Mesenchymal stem cell (in vitro differentiated cells and primary cell): Measurements from ENCODE around the gene TTC22.

Source experiments
- DNase-seq: peaks from one replicate; pipeline ENCODE4 v3.0.0-alpha.2; 2013
- H2AFZ ChIP-seq: one replicate; pipeline ENCODE4 v1.6.1; 2013; ENCODE audit warnings: low read depth, mild to moderate bottlenecking, control low read depth, inconsistent platforms, low read length, moderate library complexity
- H2AK5ac ChIP-seq: 2 replicates; pipeline ENCODE4 v1.6.1; 2013; ENCODE audit warnings: low read length, moderate library complexity, mild to moderate bottlenecking, inconsistent platforms; ENCODE audit not compliant: severe bottlenecking
- H2BK120ac ChIP-seq: one replicate; pipeline ENCODE4 v1.6.1; 2013; ENCODE audit warnings: low read depth, mild to moderate bottlenecking, inconsistent platforms, low read length, moderate library complexity
- H2BK12ac ChIP-seq, 2 experiments: one replicate each; pipeline ENCODE4 v1.6.1; 2013; ENCODE audit warnings: inconsistent platforms in 2 of 2, low read length in 2 of 2, mild to moderate bottlenecking in 2 of 2, moderate library complexity in 2 of 2, control low read depth in 1 of 2
- H2BK15ac ChIP-seq: one replicate; pipeline ENCODE4 v1.6.1; 2013; ENCODE audit warnings: mild to moderate bottlenecking, low read depth, inconsistent platforms; ENCODE audit not compliant: poor library complexity, severe bottlenecking
- H2BK5ac ChIP-seq: 2 replicates; pipeline ENCODE4 v1.6.1; 2013; ENCODE audit warnings: low read depth, mild to moderate bottlenecking, low read length, control low read depth, inconsistent platforms; ENCODE audit not compliant: poor library complexity, severe bottlenecking
- H3K14ac ChIP-seq, 2 experiments: one replicate each; pipeline ENCODE4 v1.6.1; 2013; ENCODE audit warnings: inconsistent platforms in 2 of 2, low read length in 2 of 2, control low read depth in 1 of 2, mild to moderate bottlenecking in 1 of 2, moderate library complexity in 1 of 2
- H3K18ac ChIP-seq, 2 experiments: one replicate each; pipeline ENCODE4 v1.6.1; 2013; ENCODE audit warnings: inconsistent platforms in 2 of 2, low read length in 2 of 2, control low read depth in 1 of 2, low read depth in 1 of 2, mild to moderate bottlenecking in 1 of 2
- H3K23ac ChIP-seq, 2 experiments: one replicate each; pipeline ENCODE4 v1.6.1; 2013; ENCODE audit warnings: inconsistent platforms in 2 of 2, low read length in 2 of 2, mild to moderate bottlenecking in 2 of 2, moderate library complexity in 2 of 2, control low read depth in 1 of 2
- H3K27ac ChIP-seq: 2 replicates; pipeline ENCODE4 v1.5.1; 2013; ENCODE audit warnings: mild to moderate bottlenecking, moderate library complexity, low read length, control low read depth, inconsistent platforms; ENCODE audit not compliant: poor library complexity, severe bottlenecking
- H3K27me3 ChIP-seq, 2 experiments: 2 replicates each; pipeline versions ENCODE4 v1.6.1 to v1.7.0; 2013; ENCODE audit warnings: low read length in 2 of 2, mild to moderate bottlenecking in 2 of 2, moderate library complexity in 2 of 2, control low read depth in 1 of 2, inconsistent platforms in 1 of 2; ENCODE audit not compliant: control insufficient read depth in 1 of 2, insufficient read depth in 1 of 2
- H3K36me3 ChIP-seq, 2 experiments: 2 replicates each; pipeline versions ENCODE4 v1.6.1 to v1.7.0; 2013; ENCODE audit warnings: low read length in 2 of 2, control low read depth in 1 of 2, inconsistent platforms in 1 of 2, low read depth in 1 of 2, mild to moderate bottlenecking in 1 of 2; ENCODE audit not compliant: insufficient read depth in 2 of 2, control insufficient read depth in 1 of 2
- H3K4ac ChIP-seq, 2 experiments: one replicate each; pipeline ENCODE4 v1.6.1; 2013; ENCODE audit warnings: inconsistent platforms in 2 of 2, low read length in 2 of 2, mild to moderate bottlenecking in 2 of 2, moderate library complexity in 2 of 2, control low read depth in 1 of 2, low read depth in 1 of 2
- H3K4me1 ChIP-seq: 2 replicates; pipeline ENCODE4 v1.6.1; 2013; ENCODE audit warnings: low read depth, low read length, control low read depth; ENCODE audit not compliant: control insufficient read depth, insufficient read depth
- H3K4me2 ChIP-seq: 2 replicates; pipeline ENCODE4 v1.6.1; 2013; ENCODE audit warnings: low read length, mild to moderate bottlenecking, inconsistent platforms; ENCODE audit not compliant: poor library complexity, severe bottlenecking
- H3K4me3 ChIP-seq, 2 experiments: 2 replicates each; pipeline versions ENCODE4 v1.5.1 to v1.7.0; 2013; ENCODE audit warnings: low read length in 2 of 2, mild to moderate bottlenecking in 2 of 2, control low read depth in 1 of 2, low read depth in 1 of 2; ENCODE audit not compliant: insufficient read depth in 1 of 2
- H3K79me1 ChIP-seq: replicated peaks from 2 replicates; pipeline ENCODE4 v1.6.1; 2013; ENCODE audit warnings: mild to moderate bottlenecking, control low read depth, low read length, inconsistent platforms; ENCODE audit not compliant: poor library complexity, severe bottlenecking
- H3K9ac ChIP-seq: 2 replicates; pipeline ENCODE4 v1.7.0; 2013; ENCODE audit warnings: mild to moderate bottlenecking, low read length, moderate library complexity
- H3K9me3 ChIP-seq: 2 replicates; pipeline ENCODE4 v1.7.0; 2013; ENCODE audit warnings: mild to moderate bottlenecking, low read length; ENCODE audit not compliant: control insufficient read depth
- H4K8ac ChIP-seq: one replicate; pipeline ENCODE4 v1.6.1; 2013; ENCODE audit warnings: inconsistent platforms, mild to moderate bottlenecking, low read length, moderate library complexity
- H4K91ac ChIP-seq: one replicate; pipeline ENCODE4 v1.6.1; 2013; ENCODE audit warnings: mild to moderate bottlenecking, low read length, inconsistent platforms
- WGBS: methylation state at CpG from one replicate; pipeline ENCODE4 v1.1.7; 2013; ENCODE audit warnings: mixed read lengths; 5-methylcytosine and 5-hydroxymethylcytosine counted together

Gene TTC22

DNA sequence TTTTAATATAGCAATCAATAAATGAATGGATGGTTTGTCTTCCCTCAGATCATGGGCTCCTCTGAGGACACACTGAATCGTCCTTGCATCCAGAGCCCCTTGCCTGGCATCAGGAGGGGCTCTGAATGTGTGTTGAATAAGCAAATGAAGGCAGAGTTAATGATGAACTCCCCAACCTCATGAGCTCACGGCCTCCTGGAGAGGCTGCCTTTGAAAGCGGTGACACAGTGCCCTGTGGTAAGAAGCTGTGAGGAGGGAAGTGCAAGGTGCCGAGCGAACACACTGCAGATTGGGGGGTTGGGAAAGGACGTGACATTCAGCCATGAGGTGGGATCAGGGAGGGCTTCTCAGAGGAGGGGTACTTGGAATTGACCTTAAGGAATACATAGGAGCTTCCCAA, 33.6 kb downstream of the TTC22 start:
- no peak overlapping the region for H2AFZ ChIP-seq
- no peak overlapping the region for H3K18ac ChIP-seq
- H2BK15ac ChIP-seq, result no peak overlapping the region
- H3K9ac ChIP-seq, result no peak overlapping the region
- H2BK120ac ChIP-seq, result no peak overlapping the region
- DNase-seq, result no peak
- H3K79me1 ChIP-seq, result peaks cover 4% of the 10 kb centered on the region
- H2BK12ac ChIP-seq, result no peak overlapping the region
- H2BK5ac ChIP-seq, result no peak overlapping the region
- no peak overlapping the region for H4K8ac ChIP-seq
- peaks cover 17% of the 10 kb centered on the region for H3K4me1 ChIP-seq
- no peaks in the 10 kb centered on the region for H3K9me3 ChIP-seq
- no peak overlapping the region for H2AK5ac ChIP-seq
- WGBS, result 61% methylated on average over 6 of the region's 6 CpGs
- no peaks in the 10 kb centered on the region for H3K36me3 ChIP-seq
- H4K91ac ChIP-seq, result no peak overlapping the region
- H3K14ac ChIP-seq, result no peak overlapping the region
- H3K23ac ChIP-seq, result no peak overlapping the region
- no peak overlapping the region for H3K4me3 ChIP-seq
- H3K4me2 ChIP-seq, result peak overlapping the region; percentile 5
- no peak overlapping the region for H3K4ac ChIP-seq
- no peaks in the 10 kb centered on the region for H3K27me3 ChIP-seq
- H3K27ac ChIP-seq, result peak overlapping the region; percentile 50

- Histone ChIP-seq H3K18ac (no peak overlapping the region), H3K27me3 (no peaks in the 10 kb centered on the region), H3K9ac (no peak overlapping the region), H3K4me2 (no peak overlapping the region), H2BK120ac (no peak overlapping the region), H3K14ac (no peak overlapping the region), H4K91ac (no peak overlapping the region), H3K79me1 (peaks cover 9% of the 10 kb centered on the region), H3K9me3 (no peaks in the 10 kb centered on the region), H3K36me3 (no peaks in the 10 kb centered on the region), H3K27ac (peak overlapping the region; percentile 21), H3K4me3 (no peak overlapping the region), H2BK15ac (no peak overlapping the region), H2AFZ (no peak overlapping the region), H3K4me1 (peaks cover 17% of the 10 kb centered on the region), H2BK12ac (no peak overlapping the region), H2AK5ac (no peak overlapping the region), H4K8ac (no peak overlapping the region), H2BK5ac (no peak overlapping the region), H3K23ac (no peak overlapping the region), H3K4ac (no peak overlapping the region)
- 37% methylated on average over 4 of the region's 4 CpGs for WGBS
- DNase-seq, result no peak
Observed at GRCh38 chr1:54766726-54767125, 34.4 kb downstream of the TTC22 start.

DNA sequence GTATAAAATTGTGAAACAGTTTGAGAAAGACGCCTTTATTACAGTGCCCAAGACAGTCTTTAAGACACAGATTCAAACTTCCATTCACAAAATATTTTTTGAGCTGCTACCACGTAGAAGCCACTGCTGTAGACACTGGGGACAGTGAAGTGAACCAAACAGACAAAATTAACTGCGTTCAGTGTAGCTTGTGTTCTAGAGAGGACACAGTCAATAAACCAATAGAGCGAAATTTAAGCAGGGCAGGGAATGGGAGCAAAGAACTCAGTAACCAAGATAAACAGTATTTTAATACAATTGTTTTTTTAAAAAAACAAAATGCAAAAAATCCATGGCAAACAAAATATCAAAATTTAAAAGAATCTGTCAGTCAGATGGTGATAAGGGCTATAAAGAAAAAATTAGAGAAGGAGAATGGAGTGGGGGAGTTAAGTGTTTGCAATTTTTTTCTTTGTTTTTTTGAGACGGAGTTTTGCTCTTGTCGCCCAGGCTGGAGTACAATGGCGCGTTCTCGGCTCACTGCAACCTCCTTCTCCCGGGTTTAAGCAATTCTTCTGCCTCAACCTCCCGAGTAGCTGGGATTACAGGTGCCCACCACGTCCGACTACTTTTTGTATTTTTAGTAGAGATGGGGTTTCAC, 36.1 kb downstream of the TTC22 start:
- Histone ChIP-seq H3K36me3 (no peaks in the 10 kb centered on the region), H2BK5ac (no peak overlapping the region), H3K4me1 (peaks cover 17% of the 10 kb centered on the region), H3K79me1 (peaks cover 20% of the 10 kb centered on the region), H2BK120ac (no peak overlapping the region), H3K23ac (no peak overlapping the region), H3K4me3 (peak overlapping the region in 1 of 2 experiments; percentile 71), H3K4ac (no peak overlapping the region), H4K8ac (no peak overlapping the region), H2AK5ac (no peak overlapping the region), H3K4me2 (peak overlapping the region; percentile 55), H3K14ac (no peak overlapping the region), H2AFZ (no peak overlapping the region), H3K27ac (no peak overlapping the region), H2BK12ac (no peak overlapping the region), H3K18ac (no peak overlapping the region), H4K91ac (no peak overlapping the region), H2BK15ac (no peak overlapping the region), H3K27me3 (no peaks in the 10 kb centered on the region), H3K9ac (peak overlapping the region; percentile 86), H3K9me3 (no peaks in the 10 kb centered on the region)
- 77% methylated on average over 12 of the region's 13 CpGs for WGBS
- DNase-seq, result no peak

- H3K36me3 ChIP-seq, result no peaks in the 10 kb centered on the region
- peak within 1 kb of the TSS; percentile 91 to 93 for H3K4me3 ChIP-seq
- peak within 1 kb of the TSS; percentile 36 for H2BK120ac ChIP-seq
- H3K14ac ChIP-seq, result peak within 1 kb of the TSS in 1 of 2 experiments; percentile 9
- H4K91ac ChIP-seq, result no peak within 1 kb of the TSS
- H3K27me3 ChIP-seq, result no peaks in the 10 kb centered on the region
- no peak within 1 kb of the TSS for H2BK12ac ChIP-seq
- H3K4me1 ChIP-seq, result peaks cover 17% of the 10 kb centered on the region
- H3K4me2 ChIP-seq, result peak within 1 kb of the TSS; percentile 81
- DNase-seq, result peak; percentile 100
- WGBS, result under 1% methylated on average over 46 of the region's 57 CpGs
- no peak within 1 kb of the TSS for H2BK15ac ChIP-seq
- H3K79me1 ChIP-seq, result peaks cover 21% of the 10 kb centered on the region
- no peak within 1 kb of the TSS for H3K23ac ChIP-seq
- no peaks in the 10 kb centered on the region for H3K9me3 ChIP-seq
- no peak within 1 kb of the TSS for H2BK5ac ChIP-seq
- H3K18ac ChIP-seq, result peak within 1 kb of the TSS; percentile 29 to 65
- H2AK5ac ChIP-seq, result peak within 1 kb of the TSS; percentile 42
- H3K9ac ChIP-seq, result peak within 1 kb of the TSS; percentile 97
- peak within 1 kb of the TSS; percentile 33 for H2AFZ ChIP-seq
- H3K4ac ChIP-seq, result peak within 1 kb of the TSS; percentile 29 to 38
- peak within 1 kb of the TSS; percentile 78 for H4K8ac ChIP-seq
- H3K27ac ChIP-seq, result peak within 1 kb of the TSS; percentile 44
Observed at GRCh38 chr1:54764133-54764921, 36.8 kb downstream of the TTC22 start, which contains the start of gene PARS2. TSS of gene PARS2 (minus strand) at chr1:54764523. CDS start at chr1:54759161, 5,362 bp downstream.
